ENCODE results near the gene LRIT3. TPM values are rescaled to one million over a fixed set of nuclear protein-coding genes. Genes with fewer than 3 reads are reported as not detected.

Gene LRIT3
- total RNA-seq, 1 donor from 2014 or later: 0.08 TPM

GRCh38 chr4:109861271-109861670 lies 13.4 kb downstream of the LRIT3 start:
- Histone ChIP-seq H3K27me3 (ENCODE audit: control insufficient read depth, insufficient read depth, low read length) (no peaks in the 10 kb centered on the region), H3K4me3 (ENCODE audit: low read depth, low read length) (no peak overlapping the region), H3K36me3 (ENCODE audit: control insufficient read depth, insufficient read depth, low read length) (no peaks in the 10 kb centered on the region)
- TF ChIP-seq, protein P1, sequence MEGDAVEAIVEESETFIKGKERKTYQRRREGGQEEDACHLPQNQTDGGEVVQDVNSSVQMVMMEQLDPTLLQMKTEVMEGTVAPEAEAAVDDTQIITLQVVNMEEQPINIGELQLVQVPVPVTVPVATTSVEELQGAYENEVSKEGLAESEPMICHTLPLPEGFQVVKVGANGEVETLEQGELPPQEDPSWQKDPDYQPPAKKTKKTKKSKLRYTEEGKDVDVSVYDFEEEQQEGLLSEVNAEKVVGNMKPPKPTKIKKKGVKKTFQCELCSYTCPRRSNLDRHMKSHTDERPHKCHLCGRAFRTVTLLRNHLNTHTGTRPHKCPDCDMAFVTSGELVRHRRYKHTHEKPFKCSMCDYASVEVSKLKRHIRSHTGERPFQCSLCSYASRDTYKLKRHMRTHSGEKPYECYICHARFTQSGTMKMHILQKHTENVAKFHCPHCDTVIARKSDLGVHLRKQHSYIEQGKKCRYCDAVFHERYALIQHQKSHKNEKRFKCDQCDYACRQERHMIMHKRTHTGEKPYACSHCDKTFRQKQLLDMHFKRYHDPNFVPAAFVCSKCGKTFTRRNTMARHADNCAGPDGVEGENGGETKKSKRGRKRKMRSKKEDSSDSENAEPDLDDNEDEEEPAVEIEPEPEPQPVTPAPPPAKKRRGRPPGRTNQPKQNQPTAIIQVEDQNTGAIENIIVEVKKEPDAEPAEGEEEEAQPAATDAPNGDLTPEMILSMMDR (IDR thresholded peaks at IDR 0.05; ENCODE audit: insufficient read depth, low read length, poor library complexity, severe bottlenecking): no peak
- DNase-seq (ENCODE audit: low read depth): no peak

GRCh38 chr4:109861916-109862511 lies 14.1 kb downstream of the LRIT3 start:
- Histone ChIP-seq H3K36me3 (ENCODE audit: control insufficient read depth, insufficient read depth, low read length) (no peaks in the 10 kb centered on the region), H3K27me3 (ENCODE audit: control insufficient read depth, insufficient read depth, low read length) (no peaks in the 10 kb centered on the region), H3K4me3 (ENCODE audit: low read depth, low read length) (no peak overlapping the region)
- TF ChIP-seq, protein P1 (IDR thresholded peaks at IDR 0.05; ENCODE audit: insufficient read depth, low read length, poor library complexity, severe bottlenecking): no peak
- no peak for DNase-seq (ENCODE audit: low read depth)

DNA sequence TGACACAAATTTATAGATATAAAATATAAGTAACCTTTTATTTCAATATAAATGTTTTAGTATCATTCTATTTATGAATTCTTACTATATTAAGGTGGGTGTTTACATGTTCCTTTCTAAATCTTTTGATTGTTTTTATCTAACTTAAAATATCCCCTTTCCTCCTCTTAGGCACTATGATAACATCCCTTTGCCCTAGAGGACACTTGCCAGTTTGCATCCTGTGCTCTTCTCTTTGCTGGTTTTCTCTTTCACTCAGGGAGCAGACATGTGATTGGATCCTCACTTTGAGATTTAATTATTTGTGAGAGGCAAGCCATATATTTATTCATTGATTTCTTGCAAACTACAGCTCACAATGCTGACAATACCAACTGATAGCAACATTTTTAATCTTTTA lies 16.2 kb downstream of the LRIT3 start:
- H3K36me3 ChIP-seq (ENCODE audit: control insufficient read depth, insufficient read depth, low read length): no peaks in the 10 kb centered on the region
- no peak overlapping the region for H3K4me3 ChIP-seq (ENCODE audit: low read depth, low read length)
- TF ChIP-seq, protein P1 (IDR thresholded peaks at IDR 0.05; ENCODE audit: insufficient read depth, low read length, poor library complexity, severe bottlenecking): no peak
- no peak for DNase-seq (ENCODE audit: low read depth)
- no peaks in the 10 kb centered on the region for H3K27me3 ChIP-seq (ENCODE audit: control insufficient read depth, insufficient read depth, low read length)

GRCh38 chr4:109870061-109870460 lies 22.2 kb downstream of the LRIT3 start:
- H3K4me3 ChIP-seq (ENCODE audit: low read depth, low read length): no peak overlapping the region
- TF ChIP-seq, protein P1 (IDR thresholded peaks at IDR 0.05; ENCODE audit: insufficient read depth, low read length, poor library complexity, severe bottlenecking): no peak
- no peaks in the 10 kb centered on the region for H3K27me3 ChIP-seq (ENCODE audit: control insufficient read depth, insufficient read depth, low read length)
- DNase-seq (ENCODE audit: low read depth): no peak
- H3K36me3 ChIP-seq (ENCODE audit: control insufficient read depth, insufficient read depth, low read length): no peaks in the 10 kb centered on the region

DNA sequence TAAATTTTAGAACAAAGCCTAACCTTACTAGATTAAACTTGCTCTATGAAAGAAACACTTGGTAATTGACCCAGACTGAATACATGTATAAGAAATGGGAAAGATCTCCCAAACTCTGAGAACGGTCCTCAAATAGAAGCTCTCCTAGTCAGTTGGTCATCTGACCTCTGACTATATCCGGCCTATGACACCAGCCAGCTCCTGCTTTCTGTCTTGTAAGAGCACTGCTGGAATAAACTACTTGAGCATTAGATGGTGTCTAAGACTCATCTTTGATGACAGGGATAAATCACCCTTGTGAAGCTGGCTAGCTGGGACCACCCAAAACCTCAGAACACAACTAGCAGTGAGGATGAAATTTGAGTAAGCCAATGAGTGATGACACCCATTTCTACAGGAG lies 24.2 kb downstream of the LRIT3 start:
- DNase-seq (ENCODE audit: low read depth): no peak
- no peaks in the 10 kb centered on the region for H3K27me3 ChIP-seq (ENCODE audit: control insufficient read depth, insufficient read depth, low read length)
- H3K36me3 ChIP-seq (ENCODE audit: control insufficient read depth, insufficient read depth, low read length): no peaks in the 10 kb centered on the region
- no peak overlapping the region for H3K4me3 ChIP-seq (ENCODE audit: low read depth, low read length)
- TF ChIP-seq, protein P1 (IDR thresholded peaks at IDR 0.05; ENCODE audit: insufficient read depth, low read length, poor library complexity, severe bottlenecking): no peak
